ENCODE data around the gene DMRTB1.

Gene DMRTB1

DNA sequence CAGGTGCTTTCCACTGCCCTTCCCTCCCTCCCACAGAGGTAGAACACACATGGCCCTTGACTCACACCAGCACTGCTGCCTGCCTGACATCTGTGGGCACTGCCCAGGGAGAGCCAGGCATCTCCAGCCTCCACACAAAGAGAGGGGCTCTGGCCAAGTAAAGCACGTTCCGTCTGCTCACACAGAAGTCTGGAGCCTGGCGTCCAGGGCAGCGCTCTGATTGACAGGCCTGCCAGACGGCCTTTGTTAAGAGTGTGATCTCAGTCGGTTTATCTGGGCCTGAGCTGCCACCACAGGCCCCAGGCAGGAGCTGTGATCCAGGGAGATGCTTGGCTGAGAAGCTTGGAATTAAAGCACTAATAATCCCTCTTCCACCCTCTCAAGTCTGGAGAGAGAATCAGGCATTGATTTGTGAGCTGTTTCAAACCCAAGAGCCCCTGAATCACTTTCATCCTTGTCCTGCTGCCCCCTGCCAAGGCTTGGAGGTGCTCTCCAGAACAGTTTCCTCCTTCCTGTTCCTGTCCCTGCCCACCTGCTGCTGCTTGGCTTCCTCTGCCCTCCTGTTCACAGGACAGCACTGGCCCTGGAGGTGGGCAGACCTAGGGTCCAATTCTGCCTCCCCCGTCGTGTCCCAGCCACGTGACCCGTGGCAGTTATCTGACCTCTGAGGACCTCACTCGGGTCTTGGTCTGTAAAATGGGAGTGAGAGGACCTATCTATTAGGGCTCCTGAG lies 3.7 kb downstream of the DMRTB1 start:
- H3K27ac ChIP-seq (ENCODE audit: extremely low read depth, low read depth, low read length) = no peak overlapping the region
- ChIA-PET POLR2A (no interaction called here), CTCF (interaction anchor here (0.5 to 2.3 kb wide), 5 partner anchors 10 to 292 kb away, joined by 3 to 8 read pairs (median 4); no protein-coding TSS in a partner anchor)

DNA sequence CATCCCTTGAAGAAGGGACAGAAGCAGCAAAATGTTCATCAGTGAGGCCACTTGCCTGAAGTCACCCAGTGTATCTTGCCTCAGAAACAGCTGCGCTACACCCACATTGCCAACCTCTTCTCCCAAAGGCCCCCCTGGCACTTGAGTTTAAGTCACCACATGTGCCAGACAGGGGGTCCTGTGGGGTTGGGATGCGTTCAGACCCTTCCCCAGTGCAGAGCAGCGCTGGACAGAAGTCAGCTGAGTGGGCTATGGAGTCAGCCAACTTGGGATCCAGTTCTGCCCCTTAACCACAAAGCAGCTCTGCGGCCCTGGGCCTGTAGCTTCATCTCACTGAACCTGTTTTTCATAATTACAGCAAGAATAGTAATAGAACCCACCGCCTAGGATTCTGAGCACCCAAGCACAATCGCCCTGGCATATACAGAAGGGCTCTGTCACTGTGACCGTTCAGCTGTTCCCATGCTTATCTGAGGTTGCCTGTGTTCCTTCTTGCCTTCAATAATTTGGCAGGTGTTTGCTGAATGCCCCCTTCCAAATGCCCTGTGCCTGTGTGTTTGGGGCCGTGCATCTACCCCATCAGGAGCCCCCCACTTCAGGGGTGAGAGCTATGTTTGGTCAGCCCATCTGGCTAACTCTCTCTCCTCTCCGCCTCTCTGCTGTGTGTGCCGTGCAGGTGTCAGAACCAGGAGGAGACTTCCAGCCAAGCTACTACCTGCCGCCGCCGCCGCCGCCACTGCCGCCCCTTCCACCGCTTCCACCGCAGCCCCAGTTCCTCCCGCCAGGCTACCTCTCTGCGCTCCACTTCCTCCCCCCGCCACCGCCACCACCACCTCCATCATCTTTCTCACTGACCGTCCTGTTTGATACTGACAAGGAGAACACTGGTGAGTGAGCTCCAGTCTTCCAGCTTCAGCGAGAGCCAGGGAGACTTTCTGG lies 5.0 kb downstream of the DMRTB1 start:
- Histone ChIP-seq H3K9me3 (ENCODE audit: control insufficient read depth, insufficient read depth, low read depth, low read length) (no peaks in the 10 kb centered on the region), H3K4me1 (ENCODE audit: control insufficient read depth, insufficient read depth, low read length) (no peaks in the 10 kb centered on the region), H3K36me3 (ENCODE audit: control insufficient read depth in 2 of 2, insufficient read depth in 1 of 2, low read length in 2 of 2) (no peaks in the 10 kb centered on the region), H3K27ac (ENCODE audit: extremely low read depth, low read depth, low read length) (no peak overlapping the region), H3K4me3 (ENCODE audit: low read depth, low read length) (no peak overlapping the region)
- POLR2A ChIA-PET = no interaction called here
- CTCF ChIA-PET = interaction anchor here (0.8 to 2.3 kb wide), 5 partner anchors 8 to 153 kb away, joined by 3 to 8 read pairs (median 5); no protein-coding TSS in a partner anchor
- no peak for TF ChIP-seq ZNF571 (tag by site-specific recombination; IDR thresholded peaks at IDR 0.05)
- TF ChIP-seq IKZF3 (tag by site-specific recombination; IDR thresholded peaks at IDR 0.05) = no peak
- no peak for TF ChIP-seq ZNF555 (tag by site-specific recombination; conservative IDR thresholded peaks at IDR 0.05)
- TF ChIP-seq, protein P1, sequence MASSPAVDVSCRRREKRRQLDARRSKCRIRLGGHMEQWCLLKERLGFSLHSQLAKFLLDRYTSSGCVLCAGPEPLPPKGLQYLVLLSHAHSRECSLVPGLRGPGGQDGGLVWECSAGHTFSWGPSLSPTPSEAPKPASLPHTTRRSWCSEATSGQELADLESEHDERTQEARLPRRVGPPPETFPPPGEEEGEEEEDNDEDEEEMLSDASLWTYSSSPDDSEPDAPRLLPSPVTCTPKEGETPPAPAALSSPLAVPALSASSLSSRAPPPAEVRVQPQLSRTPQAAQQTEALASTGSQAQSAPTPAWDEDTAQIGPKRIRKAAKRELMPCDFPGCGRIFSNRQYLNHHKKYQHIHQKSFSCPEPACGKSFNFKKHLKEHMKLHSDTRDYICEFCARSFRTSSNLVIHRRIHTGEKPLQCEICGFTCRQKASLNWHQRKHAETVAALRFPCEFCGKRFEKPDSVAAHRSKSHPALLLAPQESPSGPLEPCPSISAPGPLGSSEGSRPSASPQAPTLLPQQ (tag by site-specific recombination; IDR thresholded peaks at IDR 0.05) = no peak
- TF ChIP-seq ZBTB1 (tag by site-specific recombination; IDR thresholded peaks at IDR 0.05) = no peak
- TF ChIP-seq ZNF221 (tag by site-specific recombination; IDR thresholded peaks at IDR 0.05; ENCODE audit: borderline replicate concordance) = no peak
- no peak for TF ChIP-seq ZNF37A (tag by site-specific recombination; IDR thresholded peaks at IDR 0.05)
- TF ChIP-seq, protein P2, sequence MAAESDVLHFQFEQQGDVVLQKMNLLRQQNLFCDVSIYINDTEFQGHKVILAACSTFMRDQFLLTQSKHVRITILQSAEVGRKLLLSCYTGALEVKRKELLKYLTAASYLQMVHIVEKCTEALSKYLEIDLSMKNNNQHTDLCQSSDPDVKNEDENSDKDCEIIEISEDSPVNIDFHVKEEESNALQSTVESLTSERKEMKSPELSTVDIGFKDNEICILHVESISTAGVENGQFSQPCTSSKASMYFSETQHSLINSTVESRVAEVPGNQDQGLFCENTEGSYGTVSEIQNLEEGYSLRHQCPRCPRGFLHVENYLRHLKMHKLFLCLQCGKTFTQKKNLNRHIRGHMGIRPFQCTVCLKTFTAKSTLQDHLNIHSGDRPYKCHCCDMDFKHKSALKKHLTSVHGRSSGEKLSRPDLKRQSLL (tag by site-specific recombination; IDR thresholded peaks at IDR 0.05) = no peak
- no peak for TF ChIP-seq ZNF2 (tag by site-specific recombination; IDR thresholded peaks at IDR 0.05)
- TF ChIP-seq ZNF514 (tag by site-specific recombination; IDR thresholded peaks at IDR 0.05) = no peak
- no peak for TF ChIP-seq WT1 (tag by site-specific recombination; IDR thresholded peaks at IDR 0.05)
- TF ChIP-seq ZNF600 (tag by site-specific recombination; IDR thresholded peaks at IDR 0.05) = no peak
- TF ChIP-seq ZNF654 (tag by site-specific recombination; IDR thresholded peaks at IDR 0.05; ENCODE audit: low read depth) = no peak
- no peak for TF ChIP-seq GLI4 (tag by site-specific recombination; IDR thresholded peaks at IDR 0.05)
- no peak for TF ChIP-seq ZNF473 (tag by site-specific recombination; IDR thresholded peaks at IDR 0.05)

More for the DNA sequence above, 3.7 kb downstream of the DMRTB1 start:
- H3K4me1 ChIP-seq (ENCODE audit: control insufficient read depth, insufficient read depth, low read length) = no peaks in the 10 kb centered on the region
- TF ChIP-seq ZNF132 (tag by site-specific recombination; IDR thresholded peaks at IDR 0.05; ENCODE audit: borderline replicate concordance) = no peak
- TF ChIP-seq, protein P3, sequence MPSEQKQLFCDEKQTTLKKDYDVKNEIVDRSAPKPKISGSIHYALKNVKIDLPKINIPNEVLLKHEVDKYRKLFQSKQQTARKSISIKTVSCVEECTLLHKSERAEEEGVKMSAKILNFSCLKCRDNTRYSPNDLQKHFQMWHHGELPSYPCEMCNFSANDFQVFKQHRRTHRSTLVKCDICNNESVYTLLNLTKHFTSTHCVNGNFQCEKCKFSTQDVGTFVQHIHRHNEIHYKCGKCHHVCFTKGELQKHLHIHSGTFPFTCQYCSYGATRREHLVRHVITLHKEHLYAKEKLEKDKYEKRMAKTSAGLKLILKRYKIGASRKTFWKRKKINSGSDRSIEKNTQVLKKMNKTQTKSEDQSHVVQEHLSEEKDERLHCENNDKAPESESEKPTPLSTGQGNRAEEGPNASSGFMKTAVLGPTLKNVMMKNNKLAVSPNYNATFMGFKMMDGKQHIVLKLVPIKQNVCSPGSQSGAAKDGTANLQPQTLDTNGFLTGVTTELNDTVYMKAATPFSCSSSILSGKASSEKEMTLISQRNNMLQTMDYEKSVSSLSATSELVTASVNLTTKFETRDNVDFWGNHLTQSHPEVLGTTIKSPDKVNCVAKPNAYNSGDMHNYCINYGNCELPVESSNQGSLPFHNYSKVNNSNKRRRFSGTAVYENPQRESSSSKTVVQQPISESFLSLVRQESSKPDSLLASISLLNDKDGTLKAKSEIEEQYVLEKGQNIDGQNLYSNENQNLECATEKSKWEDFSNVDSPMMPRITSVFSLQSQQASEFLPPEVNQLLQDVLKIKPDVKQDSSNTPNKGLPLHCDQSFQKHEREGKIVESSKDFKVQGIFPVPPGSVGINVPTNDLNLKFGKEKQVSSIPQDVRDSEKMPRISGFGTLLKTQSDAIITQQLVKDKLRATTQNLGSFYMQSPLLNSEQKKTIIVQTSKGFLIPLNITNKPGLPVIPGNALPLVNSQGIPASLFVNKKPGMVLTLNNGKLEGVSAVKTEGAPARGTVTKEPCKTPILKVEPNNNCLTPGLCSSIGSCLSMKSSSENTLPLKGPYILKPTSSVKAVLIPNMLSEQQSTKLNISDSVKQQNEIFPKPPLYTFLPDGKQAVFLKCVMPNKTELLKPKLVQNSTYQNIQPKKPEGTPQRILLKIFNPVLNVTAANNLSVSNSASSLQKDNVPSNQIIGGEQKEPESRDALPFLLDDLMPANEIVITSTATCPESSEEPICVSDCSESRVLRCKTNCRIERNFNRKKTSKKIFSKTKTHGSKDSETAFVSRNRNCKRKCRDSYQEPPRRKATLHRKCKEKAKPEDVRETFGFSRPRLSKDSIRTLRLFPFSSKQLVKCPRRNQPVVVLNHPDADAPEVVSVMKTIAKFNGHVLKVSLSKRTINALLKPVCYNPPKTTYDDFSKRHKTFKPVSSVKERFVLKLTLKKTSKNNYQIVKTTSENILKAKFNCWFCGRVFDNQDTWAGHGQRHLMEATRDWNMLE (tag by site-specific recombination; conservative IDR thresholded peaks at IDR 0.05; ENCODE audit: low read depth) = no peak
- TF ChIP-seq SCRT2 (tag by site-specific recombination; IDR thresholded peaks at IDR 0.05) = no peak
- TF ChIP-seq, protein P4, sequence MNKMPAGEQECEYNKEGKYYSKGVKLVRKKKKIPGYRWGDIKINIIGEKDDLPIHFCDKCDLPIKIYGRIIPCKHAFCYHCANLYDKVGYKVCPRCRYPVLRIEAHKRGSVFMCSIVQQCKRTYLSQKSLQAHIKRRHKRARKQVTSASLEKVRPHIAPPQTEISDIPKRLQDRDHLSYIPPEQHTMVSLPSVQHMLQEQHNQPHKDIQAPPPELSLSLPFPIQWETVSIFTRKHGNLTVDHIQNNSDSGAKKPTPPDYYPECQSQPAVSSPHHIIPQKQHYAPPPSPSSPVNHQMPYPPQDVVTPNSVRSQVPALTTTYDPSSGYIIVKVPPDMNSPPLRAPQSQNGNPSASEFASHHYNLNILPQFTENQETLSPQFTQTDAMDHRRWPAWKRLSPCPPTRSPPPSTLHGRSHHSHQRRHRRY (tag by site-specific recombination; IDR thresholded peaks at IDR 0.05) = no peak
- TF ChIP-seq, protein P5, sequence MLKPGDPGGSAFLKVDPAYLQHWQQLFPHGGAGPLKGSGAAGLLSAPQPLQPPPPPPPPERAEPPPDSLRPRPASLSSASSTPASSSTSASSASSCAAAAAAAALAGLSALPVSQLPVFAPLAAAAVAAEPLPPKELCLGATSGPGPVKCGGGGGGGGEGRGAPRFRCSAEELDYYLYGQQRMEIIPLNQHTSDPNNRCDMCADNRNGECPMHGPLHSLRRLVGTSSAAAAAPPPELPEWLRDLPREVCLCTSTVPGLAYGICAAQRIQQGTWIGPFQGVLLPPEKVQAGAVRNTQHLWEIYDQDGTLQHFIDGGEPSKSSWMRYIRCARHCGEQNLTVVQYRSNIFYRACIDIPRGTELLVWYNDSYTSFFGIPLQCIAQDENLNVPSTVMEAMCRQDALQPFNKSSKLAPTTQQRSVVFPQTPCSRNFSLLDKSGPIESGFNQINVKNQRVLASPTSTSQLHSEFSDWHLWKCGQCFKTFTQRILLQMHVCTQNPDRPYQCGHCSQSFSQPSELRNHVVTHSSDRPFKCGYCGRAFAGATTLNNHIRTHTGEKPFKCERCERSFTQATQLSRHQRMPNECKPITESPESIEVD (tag by site-specific recombination; IDR thresholded peaks at IDR 0.05) = no peak
- no peaks in the 10 kb centered on the region for H3K36me3 ChIP-seq (ENCODE audit: control insufficient read depth in 2 of 2, insufficient read depth in 1 of 2, low read length in 2 of 2)
- no peak overlapping the region for H3K4me3 ChIP-seq (ENCODE audit: low read depth, low read length)
- no peaks in the 10 kb centered on the region for H3K9me3 ChIP-seq (ENCODE audit: control insufficient read depth, insufficient read depth, low read depth, low read length)
